Mesodermal cell (in vitro differentiated cells): ENCODE data around the gene WBP1L.

ENCODE experiments used
- H3K27ac ChIP-seq: 2 replicates; pipeline ENCODE4 v1.7.0; 2013; ENCODE audit warnings: mild to moderate bottlenecking, low read depth, low read length, moderate library complexity; ENCODE audit not compliant: severe bottlenecking
- H3K36me3 ChIP-seq: 2 replicates; pipeline ENCODE4 v1.7.1; 2013; ENCODE audit warnings: mild to moderate bottlenecking, low read length, moderate library complexity; ENCODE audit not compliant: control insufficient read depth, insufficient read depth
- H3K4me1 ChIP-seq: one replicate; pipeline ENCODE4 v1.7.1; 2013; ENCODE audit warnings: mild to moderate bottlenecking, low read length; ENCODE audit not compliant: insufficient read depth, control insufficient read depth, poor library complexity, severe bottlenecking
- H3K4me3 ChIP-seq: 2 replicates; pipeline ENCODE4 v1.7.0; 2013; ENCODE audit warnings: low read length, control low read depth, mild to moderate bottlenecking; ENCODE audit not compliant: insufficient read depth, poor library complexity, severe bottlenecking; ENCODE audit errors: extremely low read depth
- H3K9me3 ChIP-seq: 2 replicates; pipeline ENCODE4 v1.7.1; 2013; ENCODE audit warnings: mild to moderate bottlenecking, low read length, moderate library complexity; ENCODE audit not compliant: control insufficient read depth
- WGBS, 2 experiments: methylation state at CpG; one replicate each; pipeline ENCODE4 v1.1.5; 2013; ENCODE audit warnings: missing lambda C conversion rate in 2 of 2; ENCODE audit not compliant: insufficient coverage in 2 of 2; 5-methylcytosine and 5-hydroxymethylcytosine counted together

WBP1L gene

GRCh38 chr10:102781090-102781920 lies 37.6 kb downstream of the WBP1L start:
- no peaks in the 10 kb centered on the region for H3K9me3 ChIP-seq
- peaks cover 9% of the 10 kb centered on the region for H3K36me3 ChIP-seq
- peaks cover 61% of the 10 kb centered on the region for H3K4me1 ChIP-seq
- 64 to 66% methylated on average over 3 to 4 of the region's 8 CpGs for WGBS, 2 experiments
- peak overlapping the region; percentile 55 for H3K27ac ChIP-seq
- no peak overlapping the region for H3K4me3 ChIP-seq

- Histone ChIP-seq H3K4me1 (peaks cover 57% of the 10 kb centered on the region), H3K9me3 (no peaks in the 10 kb centered on the region), H3K4me3 (no peak overlapping the region), H3K27ac (no peak overlapping the region), H3K36me3 (peaks cover 9% of the 10 kb centered on the region)
- 78 to 89% methylated on average over 3 to 5 of the region's 6 CpGs for WGBS, 2 experiments
Observed at GRCh38 chr10:102781921-102782557, 38.3 kb downstream of the WBP1L start.

- Histone ChIP-seq H3K4me3 (no peak overlapping the region), H3K4me1 (peaks cover 52% of the 10 kb centered on the region), H3K36me3 (peaks cover 9% of the 10 kb centered on the region), H3K27ac (no peak overlapping the region), H3K9me3 (no peaks in the 10 kb centered on the region)
- WGBS, 2 experiments, result 84 to 91% methylated on average over 10 to 14 of the region's 18 CpGs
Observed at GRCh38 chr10:102782673-102783551, 39.2 kb downstream of the WBP1L start.

GRCh38 chr10:102783568-102783967 lies 39.8 kb downstream of the WBP1L start:
- no CpG with 5 or more reads among the region's 1 CpG for WGBS, 2 experiments
- Histone ChIP-seq H3K27ac (no peak overlapping the region), H3K9me3 (no peaks in the 10 kb centered on the region), H3K4me3 (no peak overlapping the region), H3K36me3 (peaks cover 14% of the 10 kb centered on the region), H3K4me1 (peaks cover 48% of the 10 kb centered on the region)

- Histone ChIP-seq H3K27ac (no peak overlapping the region), H3K4me1 (peaks cover 30% of the 10 kb centered on the region), H3K36me3 (peaks cover 12% of the 10 kb centered on the region), H3K9me3 (peaks cover 5% of the 10 kb centered on the region), H3K4me3 (no peak overlapping the region)
- 70 to 83% methylated on average over 1 of the region's 2 CpGs for WGBS, 2 experiments
Observed at GRCh38 chr10:102785818-102786217, 42.1 kb downstream of the WBP1L start.

GRCh38 chr10:102791754-102792395 lies 48.1 kb downstream of the WBP1L start:
- Histone ChIP-seq H3K4me3 (no peak overlapping the region), H3K4me1 (peaks cover 21% of the 10 kb centered on the region), H3K36me3 (peaks cover 24% of the 10 kb centered on the region), H3K9me3 (peaks cover 5% of the 10 kb centered on the region), H3K27ac (no peak overlapping the region)
- WGBS, 2 experiments, result 93 to 97% methylated on average over 7 to 8 of the region's 8 CpGs

GRCh38 chr10:102795453-102796406 lies 52.0 kb downstream of the WBP1L start:
- Histone ChIP-seq H3K9me3 (no peaks in the 10 kb centered on the region), H3K27ac (peak overlapping the region; percentile 3), H3K4me3 (no peak overlapping the region), H3K4me1 (peaks cover 31% of the 10 kb centered on the region), H3K36me3 (peaks cover 36% of the 10 kb centered on the region)
- 77 to 82% methylated on average over 12 to 15 of the region's 15 CpGs for WGBS, 2 experiments

GRCh38 chr10:102796407-102797176 lies 52.8 kb downstream of the WBP1L start:
- Histone ChIP-seq H3K9me3 (no peaks in the 10 kb centered on the region), H3K27ac (no peak overlapping the region), H3K4me3 (no peak overlapping the region), H3K36me3 (peaks cover 36% of the 10 kb centered on the region), H3K4me1 (peaks cover 39% of the 10 kb centered on the region)
- whole genome bisulfite sequencing, 2 experiments, result 83 to 93% methylated on average over 4 to 7 of the region's 9 CpGs
